H7 (cell line): Measurements from ENCODE around the gene SGCA. TPM values are rescaled to one million over a fixed set of nuclear protein-coding genes. Genes with fewer than 3 reads are reported as not detected.

Experiments
- DNase-seq: peaks from one replicate; pipeline ENCODE4 v3.0.0; 2012
- H3K27me3 ChIP-seq: 2 replicates; pipeline ENCODE4 v1.6.0; 2011; ENCODE audit warnings: mild to moderate bottlenecking, low read length; ENCODE audit not compliant: control insufficient read depth, insufficient read depth
- H3K36me3 ChIP-seq: replicated peaks from 2 replicates; pipeline ENCODE4 v1.5.1; 2011; ENCODE audit warnings: low read length; ENCODE audit not compliant: control insufficient read depth, insufficient read depth
- H3K4me3 ChIP-seq: 2 replicates; pipeline ENCODE4 v1.5.1; 2011; ENCODE audit warnings: low read depth, mild to moderate bottlenecking, control low read depth, low read length, moderate library complexity; ENCODE audit not compliant: insufficient read depth
- total RNA-seq: library from RNA; depleted of rRNA; stranded (reverse); fragments of >200 nt; shearing (Covaris generic); gene quantifications from 2 replicates; pipeline ENCODE4 v1.2.3, GENCODE V29; 2014

The SGCA gene
- total RNA-seq, 1 experiment from 2014 or later: 0.52 TPM

- DNase-seq: no peak
- Histone ChIP-seq H3K4me3 (no peak overlapping the region), H3K36me3 (peaks cover 3% of the 10 kb centered on the region), H3K27me3 (no peaks in the 10 kb centered on the region)
Measured at GRCh38 chr17:50141026-50141744, 24.6 kb upstream of the SGCA start.

GRCh38 chr17:50141745-50142110 is 24.1 kb upstream of the SGCA start:
- no peaks in the 10 kb centered on the region for H3K27me3 ChIP-seq
- peaks cover 3% of the 10 kb centered on the region for H3K36me3 ChIP-seq
- DNase-seq: no peak
- no peak overlapping the region for H3K4me3 ChIP-seq

GRCh38 chr17:50143461-50144176 is 22.2 kb upstream of the SGCA start:
- no peak for DNase-seq
- Histone ChIP-seq H3K36me3 (peaks cover 3% of the 10 kb centered on the region), H3K4me3 (no peak overlapping the region), H3K27me3 (peaks cover 2% of the 10 kb centered on the region)

- H3K4me3 ChIP-seq: no peak overlapping the region
- DNase-seq: no peak
- no peaks in the 10 kb centered on the region; the same call in 1 of the 2 replicates for H3K36me3 ChIP-seq
- peaks cover 9% of the 10 kb centered on the region for H3K27me3 ChIP-seq
Measured at GRCh38 chr17:50144355-50144754, 21.4 kb upstream of the SGCA start.

GRCh38 chr17:50144845-50145531 is 20.8 kb upstream of the SGCA start:
- H3K4me3 ChIP-seq: no peak overlapping the region
- H3K27me3 ChIP-seq: peaks cover 15% of the 10 kb centered on the region
- DNase-seq: no peak
- H3K36me3 ChIP-seq: no peaks in the 10 kb centered on the region; the same call in 1 of the 2 replicates

GRCh38 chr17:50145532-50146229 is 20.1 kb upstream of the SGCA start:
- DNase-seq: no peak
- H3K4me3 ChIP-seq: no peak overlapping the region
- peaks cover 20% of the 10 kb centered on the region for H3K27me3 ChIP-seq
- no peaks in the 10 kb centered on the region; the same call in 1 of the 2 replicates for H3K36me3 ChIP-seq

- DNase-seq: peak; percentile 77
- Histone ChIP-seq H3K36me3 (no peaks in the 10 kb centered on the region; the same call in 1 of the 2 replicates), H3K4me3 (no peak overlapping the region), H3K27me3 (peaks cover 20% of the 10 kb centered on the region)
Measured at GRCh38 chr17:50146230-50146926, 19.4 kb upstream of the SGCA start.

- H3K36me3 ChIP-seq: no peaks in the 10 kb centered on the region
- H3K27me3 ChIP-seq: peaks cover 20% of the 10 kb centered on the region
- DNase-seq: peak; percentile 63
- no peak overlapping the region for H3K4me3 ChIP-seq
Measured at GRCh38 chr17:50146927-50147665, 18.7 kb upstream of the SGCA start.

- Histone ChIP-seq H3K4me3 (no peak overlapping the region), H3K27me3 (peaks cover 20% of the 10 kb centered on the region), H3K36me3 (no peaks in the 10 kb centered on the region)
- DNase-seq: peak; percentile 77
Measured at GRCh38 chr17:50147841-50148225, 18.0 kb upstream of the SGCA start.

GRCh38 chr17:50148226-50149090 is 17.3 kb upstream of the SGCA start:
- peak overlapping the region; percentile 37 for H3K4me3 ChIP-seq
- peaks cover 20% of the 10 kb centered on the region for H3K27me3 ChIP-seq
- H3K36me3 ChIP-seq: no peaks in the 10 kb centered on the region
- DNase-seq: peak; percentile 93

GRCh38 chr17:50149091-50149416 is 16.8 kb upstream of the SGCA start:
- Histone ChIP-seq H3K36me3 (no peaks in the 10 kb centered on the region), H3K27me3 (peaks cover 20% of the 10 kb centered on the region), H3K4me3 (peak overlapping the region; percentile 37)
- DNase-seq: no peak

GRCh38 chr17:50149417-50150353 is 16.1 kb upstream of the SGCA start:
- peak overlapping the region; percentile 37 for H3K4me3 ChIP-seq
- H3K36me3 ChIP-seq: no peaks in the 10 kb centered on the region
- DNase-seq: peak; percentile 87
- H3K27me3 ChIP-seq: peaks cover 20% of the 10 kb centered on the region
